HCT116 (cell line): ENCODE measurements around the gene BEX2. TPM values are rescaled to one million over a fixed set of nuclear protein-coding genes. Genes with fewer than 3 reads are reported as not detected.
A peak's percentile ranks its signal among the peaks of the same experiment; 100 is the strongest.

Experiments used
- ATAC-seq: fragments of 200-7000 bp; cut with Tn5 transposase; 2 replicates; pipeline ENCODE4 v1.9.1; 2020; ENCODE audit warnings: mild to moderate bottlenecking, moderate library complexity
- BruUV-seq: library from RNA; stranded (reverse); fragments of 400-500 nt; replicated peaks from 2 replicates; lab custom pipeline; 2021; lab: Mats Ljungman, UMichigan
- CTCF ChIA-PET: fragments of 300-600 bp; sonication (Branson Sonifier 250); formaldehyde crosslinking; loops from one replicate; lab custom pipeline; 2021; ENCODE audit warnings: antibody characterized with exemption; lab: Charles Lee
- POLR2A ChIA-PET: fragments of 300-600, 350-600 bp; sonication (Branson Sonifier 250); formaldehyde crosslinking; loops from one replicate; lab custom pipeline; 2021; ENCODE audit warnings: antibody characterized with exemption; lab: Charles Lee
- RAD21 ChIA-PET, 2 experiments: fragments of 300-600 bp; sonication (Branson Sonifier 250); formaldehyde crosslinking; loops; one replicate each; lab custom pipeline; 2023; ENCODE audit warnings: low total read pairs in 2 of 2; ENCODE audit not compliant: uncharacterized antibody in 2 of 2, unreplicated experiment in 2 of 2, low non-redundant PET in 1 of 2; lab: Charles Lee
- DNase-seq: peaks from one replicate; pipeline ENCODE4 v3.0.0-alpha.2; 2010; ENCODE audit warnings: low read depth, low spot score
- H2AFZ ChIP-seq: fragments of 200-600 bp; shearing (Covaris generic), sonication (generic); 2 replicates; pipeline ENCODE4 v1.6.1; 2017; ENCODE audit warnings: low read depth, mixed run types, mixed read lengths, antibody characterized with exemption, low read length; ENCODE audit not compliant: poor library complexity, severe bottlenecking
- H3K27ac ChIP-seq: 2 replicates; pipeline ENCODE4 v1.5.1; 2012; ENCODE audit warnings: low read depth, low read length
- H3K27me3 ChIP-seq: fragments of 200-600 bp; sonication (generic); 2 replicates; pipeline ENCODE4 v1.6.1; 2016; ENCODE audit warnings: mixed run types, low read length, mixed read lengths; ENCODE audit not compliant: insufficient read depth
- H3K36me3 ChIP-seq, 2 experiments: fragments of 200-500 bp in 1 of 2; fragments of 200-600 bp in 1 of 2; sonication (Bioruptor generic) in 1 of 2; sonication (generic) in 1 of 2; 2 replicates each; pipeline versions ENCODE4 v1.5.1 to v1.6.1; 2014 to 2016; ENCODE audit warnings: low read length in 2 of 2, inconsistent platforms in 1 of 2, mixed read lengths in 1 of 2, mixed run types in 1 of 2; ENCODE audit not compliant: insufficient read depth in 2 of 2, control insufficient read depth in 1 of 2
- H3K4me1 ChIP-seq, 2 experiments: fragments of 200-600 bp in 1 of 2; sonication (generic) in 1 of 2; 2 replicates each; pipeline versions ENCODE4 v1.5.1 to v1.6.1; 2012 to 2017; ENCODE audit warnings: low read length in 2 of 2, inconsistent platforms in 1 of 2, mild to moderate bottlenecking in 1 of 2, mixed read lengths in 1 of 2, mixed run types in 1 of 2, moderate library complexity in 1 of 2; ENCODE audit not compliant: insufficient read depth in 2 of 2, control insufficient read depth in 1 of 2
- H3K4me2 ChIP-seq: fragments of 200-600 bp; sonication (generic); 2 replicates; pipeline ENCODE4 v1.6.1; 2017; ENCODE audit warnings: mixed run types, low read length, mixed read lengths
- H3K4me3 ChIP-seq, 2 experiments: fragments of 200-600 bp in 1 of 2; sonication (generic) in 1 of 2; replicated peaks in 1 of 2; 2 replicates each; pipeline ENCODE4 v1.5.1; 2011 to 2016; ENCODE audit warnings: low read length in 2 of 2, control low read depth in 1 of 2, low read depth in 1 of 2, mild to moderate bottlenecking in 1 of 2, mixed read lengths in 1 of 2, mixed run types in 1 of 2
- H3K79me2 ChIP-seq: fragments of 200-600 bp; sonication (generic); 2 replicates; pipeline ENCODE4 v1.6.1; 2017; ENCODE audit warnings: mild to moderate bottlenecking, mixed run types, low read length, moderate library complexity, mixed read lengths; ENCODE audit not compliant: insufficient read depth
- H3K9ac ChIP-seq: fragments of 200-600 bp; sonication (generic); 2 replicates; pipeline ENCODE4 v1.6.1; 2016; ENCODE audit warnings: low read length, mixed read lengths
- H3K9me2 ChIP-seq: fragments of 200-600 bp; sonication (generic), shearing (Covaris generic); 2 replicates; pipeline ENCODE4 v1.6.1; 2017; ENCODE audit warnings: mixed run types, mild to moderate bottlenecking, moderate library complexity; ENCODE audit not compliant: insufficient read depth
- H3K9me3 ChIP-seq, 2 experiments: fragments of 200-500 bp in 1 of 2; fragments of 200-600 bp in 1 of 2; sonication (Bioruptor generic) in 1 of 2; sonication (generic) in 1 of 2; 2 replicates each; pipeline ENCODE4 v1.6.1; 2014 to 2017; ENCODE audit warnings: low read length in 2 of 2, mixed read lengths in 2 of 2, inconsistent platforms in 1 of 2, low read depth in 1 of 2, mild to moderate bottlenecking in 1 of 2, mixed run types in 1 of 2, moderate library complexity in 1 of 2; ENCODE audit not compliant: control insufficient read depth in 1 of 2, insufficient read depth in 1 of 2
- H4K20me1 ChIP-seq: fragments of 200-600 bp; sonication (generic), shearing (Covaris generic); 2 replicates; pipeline ENCODE4 v1.6.1; 2017; ENCODE audit warnings: mixed run types, mild to moderate bottlenecking, moderate library complexity; ENCODE audit not compliant: insufficient read depth
- ATF3 ChIP-seq: IDR thresholded peaks from 2 replicates; pipeline ENCODE4 v1.6.1; 2012
- EGR1 ChIP-seq: IDR thresholded peaks from 2 replicates; pipeline ENCODE4 v1.6.1; 2012; ENCODE audit warnings: low read depth
- POLR2A ChIP-seq: IDR thresholded peaks from 2 replicates; pipeline ENCODE4 v1.7.0; 2011; ENCODE audit warnings: borderline replicate concordance; ENCODE audit not compliant: insufficient read depth, insufficient read length; ENCODE audit errors: extremely low read depth
- POLR2AphosphoS5 ChIP-seq: IDR thresholded peaks from 2 replicates; pipeline ENCODE4 v1.6.1; 2011; ENCODE audit warnings: mild to moderate bottlenecking, low read depth, low read length, moderate library complexity
- YY1 ChIP-seq: IDR thresholded peaks from 2 replicates; pipeline ENCODE4 v1.6.1; 2011; ENCODE audit warnings: low read length, low read depth, moderate library complexity, mild to moderate bottlenecking; ENCODE audit not compliant: insufficient replicate concordance; ENCODE audit errors: extremely low read depth
- intact Hi-C: fragments of 100-400 bp; cut with micrococcal nuclease; formaldehyde crosslinking; loops from 2 replicates; pipeline ENCODE4 v1.10.0; 2022
- total RNA-seq: library from RNA; stranded (reverse); gene quantifications from one replicate; pipeline ENCODE4 v1.2.1, GENCODE V29; 2021; ENCODE audit not compliant: unreplicated experiment
- TF ChIP-seq, protein P1 (sequence below): IDR thresholded peaks from 2 replicates; pipeline ENCODE4 v1.6.1; 2011; ENCODE audit warnings: mild to moderate bottlenecking, low read length, moderate library complexity; ENCODE audit not compliant: insufficient replicate concordance; ENCODE audit errors: extremely low read depth
- TF ChIP-seq, protein P2 (sequence below): IDR thresholded peaks from 2 replicates; pipeline ENCODE4 v1.6.1; 2012; ENCODE audit warnings: low read depth

Gene BEX2
- total RNA-seq, 1 experiment from 2014 or later = 35.7 TPM

DNA sequence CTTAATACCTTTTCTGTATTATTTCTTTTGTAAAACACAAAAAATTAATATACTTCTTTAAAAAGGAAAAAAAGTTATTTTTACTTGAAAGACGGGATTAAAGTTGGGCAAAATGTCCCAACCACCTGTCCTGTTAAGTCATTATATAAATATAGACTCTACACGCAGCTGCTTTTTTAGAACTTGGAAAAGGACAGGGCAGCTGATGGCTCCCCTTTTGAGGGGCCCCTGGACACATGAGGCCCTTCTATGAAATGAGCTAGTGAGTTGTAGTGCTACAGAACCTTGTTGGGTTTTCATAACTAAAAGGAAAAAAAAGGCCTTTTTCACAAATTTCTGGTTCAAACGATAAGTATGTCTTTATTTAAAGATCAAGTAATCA lies 600 bp upstream of the BEX2 start:
- DNase-seq = no peak
- Histone ChIP-seq H3K9ac (0 out of 2 replicates have a peak overlapping the region, but pooled peaks have one; percentile 70), H3K4me1 (no peaks in the 10 kb centered on the region; a peak in 1 of 4 replicates), H3K9me3 (no peaks in the 10 kb centered on the region), H3K36me3 (no peaks in the 10 kb centered on the region), H3K27me3 (no peaks in the 10 kb centered on the region), H4K20me1 (no peaks in the 10 kb centered on the region), H3K4me2 (peak overlapping the region; percentile 80), H3K4me3 (peak overlapping the region; percentile 57 to 71), H3K27ac (no peak overlapping the region), H3K9me2 (no peaks in the 10 kb centered on the region), H3K79me2 (no peaks in the 10 kb centered on the region), H2AFZ (no peak overlapping the region)
- TSS peak; percentile 92 for BruUV-seq
- ATAC-seq = no peak
- POLR2A ChIA-PET = no interaction called here
- no peak for TF ChIP-seq EGR1
- TF ChIP-seq YY1 = no peak
- no peak for TF ChIP-seq ATF3
- no peak for TF ChIP-seq POLR2AphosphoS5
- TF ChIP-seq, protein P1, sequence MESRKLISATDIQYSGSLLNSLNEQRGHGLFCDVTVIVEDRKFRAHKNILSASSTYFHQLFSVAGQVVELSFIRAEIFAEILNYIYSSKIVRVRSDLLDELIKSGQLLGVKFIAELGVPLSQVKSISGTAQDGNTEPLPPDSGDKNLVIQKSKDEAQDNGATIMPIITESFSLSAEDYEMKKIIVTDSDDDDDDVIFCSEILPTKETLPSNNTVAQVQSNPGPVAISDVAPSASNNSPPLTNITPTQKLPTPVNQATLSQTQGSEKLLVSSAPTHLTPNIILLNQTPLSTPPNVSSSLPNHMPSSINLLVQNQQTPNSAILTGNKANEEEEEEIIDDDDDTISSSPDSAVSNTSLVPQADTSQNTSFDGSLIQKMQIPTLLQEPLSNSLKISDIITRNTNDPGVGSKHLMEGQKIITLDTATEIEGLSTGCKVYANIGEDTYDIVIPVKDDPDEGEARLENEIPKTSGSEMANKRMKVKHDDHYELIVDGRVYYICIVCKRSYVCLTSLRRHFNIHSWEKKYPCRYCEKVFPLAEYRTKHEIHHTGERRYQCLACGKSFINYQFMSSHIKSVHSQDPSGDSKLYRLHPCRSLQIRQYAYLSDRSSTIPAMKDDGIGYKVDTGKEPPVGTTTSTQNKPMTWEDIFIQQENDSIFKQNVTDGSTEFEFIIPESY = no peak
- TF ChIP-seq POLR2A = no peak
- TF ChIP-seq, protein P2, sequence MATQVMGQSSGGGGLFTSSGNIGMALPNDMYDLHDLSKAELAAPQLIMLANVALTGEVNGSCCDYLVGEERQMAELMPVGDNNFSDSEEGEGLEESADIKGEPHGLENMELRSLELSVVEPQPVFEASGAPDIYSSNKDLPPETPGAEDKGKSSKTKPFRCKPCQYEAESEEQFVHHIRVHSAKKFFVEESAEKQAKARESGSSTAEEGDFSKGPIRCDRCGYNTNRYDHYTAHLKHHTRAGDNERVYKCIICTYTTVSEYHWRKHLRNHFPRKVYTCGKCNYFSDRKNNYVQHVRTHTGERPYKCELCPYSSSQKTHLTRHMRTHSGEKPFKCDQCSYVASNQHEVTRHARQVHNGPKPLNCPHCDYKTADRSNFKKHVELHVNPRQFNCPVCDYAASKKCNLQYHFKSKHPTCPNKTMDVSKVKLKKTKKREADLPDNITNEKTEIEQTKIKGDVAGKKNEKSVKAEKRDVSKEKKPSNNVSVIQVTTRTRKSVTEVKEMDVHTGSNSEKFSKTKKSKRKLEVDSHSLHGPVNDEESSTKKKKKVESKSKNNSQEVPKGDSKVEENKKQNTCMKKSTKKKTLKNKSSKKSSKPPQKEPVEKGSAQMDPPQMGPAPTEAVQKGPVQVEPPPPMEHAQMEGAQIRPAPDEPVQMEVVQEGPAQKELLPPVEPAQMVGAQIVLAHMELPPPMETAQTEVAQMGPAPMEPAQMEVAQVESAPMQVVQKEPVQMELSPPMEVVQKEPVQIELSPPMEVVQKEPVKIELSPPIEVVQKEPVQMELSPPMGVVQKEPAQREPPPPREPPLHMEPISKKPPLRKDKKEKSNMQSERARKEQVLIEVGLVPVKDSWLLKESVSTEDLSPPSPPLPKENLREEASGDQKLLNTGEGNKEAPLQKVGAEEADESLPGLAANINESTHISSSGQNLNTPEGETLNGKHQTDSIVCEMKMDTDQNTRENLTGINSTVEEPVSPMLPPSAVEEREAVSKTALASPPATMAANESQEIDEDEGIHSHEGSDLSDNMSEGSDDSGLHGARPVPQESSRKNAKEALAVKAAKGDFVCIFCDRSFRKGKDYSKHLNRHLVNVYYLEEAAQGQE = no peak
- RAD21 ChIA-PET = no interaction called here
- intact Hi-C loops = no loop called here
- CTCF ChIA-PET = interaction anchor here (0.8 kb wide), 1 partner anchor 32 kb away, joined by 3 read pairs; no protein-coding TSS in a partner anchor
